SK-N-MC (cell line): ENCODE results near the gene NEMP2.

Experiments
- EZH2 ChIP-seq: fragments of 200-600 bp; sonication (generic); IDR thresholded peaks from one replicate; pipeline ENCODE4 v1.6.1; 2017; ENCODE audit warnings: antibody characterized with exemption
- FOXP2 ChIP-seq: optimal IDR thresholded peaks from 2 replicates; pipeline ENCODE3; 2011; ENCODE audit warnings: mild to moderate bottlenecking, moderate library complexity; ENCODE audit not compliant: insufficient read depth; ENCODE audit errors: extremely low read length, control extremely low read depth
- POLR2AphosphoS5 ChIP-seq: IDR thresholded peaks from 2 replicates; pipeline ENCODE4 v1.6.1; 2012; ENCODE audit warnings: mild to moderate bottlenecking, low read depth, low read length, borderline replicate concordance

DNA sequence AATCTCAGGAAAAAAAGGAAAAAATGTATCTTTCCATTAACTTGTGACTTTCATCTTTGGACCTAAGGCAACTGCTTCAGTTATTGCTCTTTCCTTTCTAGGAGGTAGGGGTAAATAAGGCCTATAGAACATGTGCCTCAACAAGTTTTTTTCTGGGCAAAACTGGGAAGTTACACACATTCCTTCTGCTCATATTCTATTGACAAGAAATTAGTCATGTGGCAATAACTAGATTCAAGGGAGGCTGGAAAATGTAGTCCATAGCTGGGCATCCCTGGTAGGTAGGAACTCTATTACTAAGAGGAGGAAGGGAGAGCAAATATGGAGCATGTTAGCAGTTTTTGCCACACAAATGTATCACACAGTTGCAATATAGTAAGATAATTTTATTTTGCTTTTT, 37.7 kb upstream of the NEMP2 start:
- TF ChIP-seq POLR2AphosphoS5 = no peak
- TF ChIP-seq EZH2 = no peak
- no peak for TF ChIP-seq FOXP2
